GM12865 (cell line): Measurements from ENCODE around the gene ACTL7B.
"Not testable (repeated sequence)": the region's sequence is repeated elsewhere in the genome, so short reads cannot be mapped to it uniquely, and the experiment has no call there.

ENCODE experiments used
- DNase-seq: peaks from one replicate; pipeline ENCODE4 v3.0.0; 2010; ENCODE audit warnings: low read depth
- H3K4me3 ChIP-seq: 2 replicates; pipeline ENCODE4 v1.5.1; 2011; ENCODE audit warnings: mild to moderate bottlenecking, low read depth, low read length, control low read depth
- CTCF ChIP-seq: IDR thresholded peaks from 2 replicates; pipeline ENCODE4 v1.5.1; 2011; ENCODE audit warnings: low read length, control low read depth, low read depth, inconsistent platforms; ENCODE audit not compliant: insufficient read depth; ENCODE audit errors: missing control alignments

Gene ACTL7B

GRCh38 chr9:108855888-108856287 lies at the start of gene ACTL7B:
Gene ACTL7B (minus strand): TSS chr9:108855986. CDS start chr9:108855930, 56 bp downstream.
- TF ChIP-seq CTCF = no peak
- DNase-seq = no peak
- H3K4me3 ChIP-seq = no peak within 1 kb of the TSS

GRCh38 chr9:108905494-108905893 lies 49.7 kb upstream of the ACTL7B start:
- DNase-seq = no peak
- H3K4me3 ChIP-seq = no peak overlapping the region
- no peak for TF ChIP-seq CTCF

GRCh38 chr9:108904161-108904560 lies 48.4 kb upstream of the ACTL7B start:
- no peak for TF ChIP-seq CTCF
- no peak for DNase-seq
- H3K4me3 ChIP-seq = no peak overlapping the region

- no peak for TF ChIP-seq CTCF
- H3K4me3 ChIP-seq = no peak overlapping the region
- no peak for DNase-seq
These were observed 47.8 kb upstream of the ACTL7B start for GRCh38 chr9:108903420-108904103.

GRCh38 chr9:108900176-108900575 lies 44.4 kb upstream of the ACTL7B start:
- no peak for DNase-seq

GRCh38 chr9:108899023-108899695 lies 43.4 kb upstream of the ACTL7B start:
- not testable (repeated sequence) for DNase-seq, H3K4me3 ChIP-seq

More at GRCh38 chr9:108900176-108900575, 44.4 kb upstream of the ACTL7B start:
- no peak overlapping the region for H3K4me3 ChIP-seq
- no peak for TF ChIP-seq CTCF

GRCh38 chr9:108897324-108898096 lies 41.7 kb upstream of the ACTL7B start:
- no peak for TF ChIP-seq CTCF
- H3K4me3 ChIP-seq = no peak overlapping the region
- DNase-seq = no peak
